AG09319 (cell line): ENCODE data around the gene S100A7A.

ENCODE experiments used
- DNase-seq: peaks from one replicate; pipeline ENCODE4 v3.0.0-alpha.2; 2010; ENCODE audit warnings: low read depth; ENCODE audit errors: extremely low read depth
- TF ChIP-seq, protein P1 (sequence below): IDR thresholded peaks from 2 replicates; pipeline ENCODE4 v1.5.1; 2011; ENCODE audit warnings: low read depth, mild to moderate bottlenecking, inconsistent platforms, low read length, moderate library complexity

S100A7A gene

DNA sequence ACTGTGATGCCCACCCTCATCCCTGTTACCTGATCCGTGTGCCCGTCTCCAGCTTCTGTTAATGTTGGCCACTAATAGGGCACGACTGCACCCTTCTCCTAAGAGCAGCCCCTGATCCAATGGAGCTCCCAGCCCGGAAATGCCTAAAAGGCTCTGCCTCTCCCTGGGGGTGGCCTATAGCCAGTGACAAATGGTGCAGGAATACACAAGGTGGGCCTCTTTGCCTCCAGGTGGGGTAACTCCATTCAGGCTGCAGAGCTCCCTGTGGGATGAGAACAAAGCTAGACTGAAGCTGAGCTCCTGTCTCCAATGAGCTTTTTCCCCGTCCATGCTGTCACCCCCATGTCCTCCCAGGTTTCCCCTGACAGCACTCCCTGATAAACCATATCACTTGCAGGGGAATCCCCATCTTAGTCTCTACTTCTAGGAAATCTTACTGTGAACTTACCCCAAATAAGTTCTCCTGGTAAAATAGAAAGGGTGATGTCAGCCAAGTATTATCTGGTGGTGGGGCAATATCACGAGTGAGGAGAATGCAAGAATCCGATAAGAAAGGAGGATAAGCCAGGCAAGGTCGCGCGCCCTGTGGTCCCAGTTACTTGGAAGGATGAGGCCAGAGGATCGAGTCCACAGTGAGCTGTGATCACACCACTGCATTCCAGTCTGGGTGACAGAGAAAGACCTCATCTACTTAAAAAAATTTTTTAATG is 18.6 kb downstream of the S100A7A start:
- TF ChIP-seq, protein P1, sequence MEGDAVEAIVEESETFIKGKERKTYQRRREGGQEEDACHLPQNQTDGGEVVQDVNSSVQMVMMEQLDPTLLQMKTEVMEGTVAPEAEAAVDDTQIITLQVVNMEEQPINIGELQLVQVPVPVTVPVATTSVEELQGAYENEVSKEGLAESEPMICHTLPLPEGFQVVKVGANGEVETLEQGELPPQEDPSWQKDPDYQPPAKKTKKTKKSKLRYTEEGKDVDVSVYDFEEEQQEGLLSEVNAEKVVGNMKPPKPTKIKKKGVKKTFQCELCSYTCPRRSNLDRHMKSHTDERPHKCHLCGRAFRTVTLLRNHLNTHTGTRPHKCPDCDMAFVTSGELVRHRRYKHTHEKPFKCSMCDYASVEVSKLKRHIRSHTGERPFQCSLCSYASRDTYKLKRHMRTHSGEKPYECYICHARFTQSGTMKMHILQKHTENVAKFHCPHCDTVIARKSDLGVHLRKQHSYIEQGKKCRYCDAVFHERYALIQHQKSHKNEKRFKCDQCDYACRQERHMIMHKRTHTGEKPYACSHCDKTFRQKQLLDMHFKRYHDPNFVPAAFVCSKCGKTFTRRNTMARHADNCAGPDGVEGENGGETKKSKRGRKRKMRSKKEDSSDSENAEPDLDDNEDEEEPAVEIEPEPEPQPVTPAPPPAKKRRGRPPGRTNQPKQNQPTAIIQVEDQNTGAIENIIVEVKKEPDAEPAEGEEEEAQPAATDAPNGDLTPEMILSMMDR: no peak
- no peak for DNase-seq

DNA sequence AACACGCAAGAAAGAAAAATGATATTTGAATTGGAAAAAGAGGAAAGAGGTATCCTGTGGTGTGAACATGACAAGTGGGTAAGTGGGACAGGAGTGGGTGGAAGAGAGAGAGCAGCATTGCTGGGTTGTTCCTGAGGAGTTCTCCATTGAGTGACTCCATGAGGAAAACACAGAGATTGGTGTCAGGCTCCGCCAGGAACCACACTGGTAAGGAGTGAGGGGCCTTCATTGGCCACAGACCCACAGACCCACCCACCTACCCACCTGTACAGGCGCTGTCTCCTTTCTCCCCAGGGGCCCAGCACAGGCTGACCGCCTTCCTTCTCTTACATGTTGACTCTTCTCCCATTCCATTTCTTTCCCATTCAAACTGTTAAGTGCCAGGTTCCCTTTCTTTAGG is 20.9 kb downstream of the S100A7A start:
- TF ChIP-seq, protein P1: no peak
- DNase-seq: no peak

DNA sequence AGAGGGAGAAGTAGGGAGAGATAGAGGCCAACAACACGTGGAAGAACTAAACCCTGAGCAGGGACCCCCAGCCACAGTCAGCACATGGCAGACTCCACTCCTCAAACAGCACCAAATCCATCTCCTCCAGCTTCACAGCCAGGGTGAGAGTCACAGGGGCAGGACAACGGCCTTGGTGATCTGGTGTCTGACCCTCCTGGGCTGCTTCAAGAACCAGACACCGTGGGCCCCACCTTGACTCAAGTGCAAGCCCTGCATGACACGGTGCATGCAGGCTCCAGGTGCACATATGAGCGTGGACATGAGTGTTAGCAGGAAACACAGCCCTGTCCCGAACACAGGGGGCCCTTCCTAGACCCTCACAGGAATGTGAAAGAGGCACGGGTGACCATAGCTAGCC is 22.3 kb downstream of the S100A7A start:
- TF ChIP-seq, protein P1: no peak
- no peak for DNase-seq

DNA sequence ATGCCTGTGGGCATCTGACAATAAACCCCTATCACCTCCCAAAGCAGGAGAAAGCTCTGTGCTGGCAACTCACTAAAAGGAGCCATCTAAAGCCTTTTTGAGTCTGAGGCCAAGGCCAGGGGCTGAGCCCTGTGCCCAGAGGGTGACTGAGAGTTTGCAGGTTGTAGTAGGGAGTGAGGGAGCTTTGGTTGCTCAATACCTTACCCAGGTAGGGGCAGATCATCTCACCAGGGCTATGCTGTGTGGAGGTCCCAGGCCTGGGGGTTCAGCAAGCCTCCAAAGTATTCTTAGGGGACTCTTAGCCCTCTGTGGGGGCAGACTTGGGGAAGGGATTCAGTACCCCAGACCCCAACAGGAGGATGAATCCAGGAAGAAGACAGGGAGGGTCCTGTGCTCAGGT is 23.0 kb downstream of the S100A7A start:
- TF ChIP-seq, protein P1: no peak
- no peak for DNase-seq

DNA sequence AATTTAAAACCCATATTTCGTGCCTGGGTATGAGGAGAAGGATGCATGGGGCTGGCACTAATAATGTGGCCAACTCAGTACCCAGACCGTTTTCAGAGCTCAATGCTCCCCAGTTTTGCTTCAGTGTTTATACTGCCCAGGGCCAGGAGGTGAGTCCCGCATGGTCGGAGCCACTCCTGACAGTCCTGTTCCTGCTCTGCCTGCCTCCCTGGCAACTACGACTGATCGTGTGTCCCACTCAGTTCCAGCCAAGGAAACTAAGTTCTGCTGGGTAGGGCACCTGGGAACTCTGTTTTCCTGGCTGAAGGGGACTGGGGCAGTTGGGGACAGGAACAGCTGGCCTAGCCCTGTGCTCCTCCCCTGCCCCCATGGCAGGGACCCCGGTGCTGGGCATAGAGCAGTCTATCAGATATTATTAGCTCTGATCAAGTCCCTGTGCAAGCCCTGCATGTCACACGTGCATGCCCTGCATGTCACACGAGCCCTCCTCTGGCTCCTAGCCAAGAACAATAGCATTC is 25.0 kb downstream of the S100A7A start:
- DNase-seq: no peak
- TF ChIP-seq, protein P1: no peak

DNA sequence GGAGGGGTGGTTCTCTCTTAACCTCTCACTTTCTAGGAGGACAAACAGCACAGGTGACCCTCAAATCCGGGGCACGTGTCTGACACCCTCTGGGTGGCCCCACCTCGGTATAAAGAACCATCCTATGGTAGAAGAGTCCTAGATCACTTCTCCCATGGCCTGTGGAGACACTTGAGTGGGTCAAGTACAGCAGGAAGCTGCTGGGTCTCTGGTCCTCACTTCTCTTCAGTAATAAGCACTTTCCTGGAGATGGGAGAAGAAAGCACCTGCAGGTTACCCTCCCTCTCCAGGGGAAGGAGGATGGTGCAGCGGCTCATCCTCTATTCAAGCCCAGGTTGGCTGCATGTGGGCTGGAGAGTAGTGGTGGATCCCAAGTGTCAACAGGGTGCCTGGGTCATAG is 27.2 kb downstream of the S100A7A start:
- TF ChIP-seq, protein P1: no peak
- DNase-seq: no peak

GRCh38 chr1:153444078-153444477 is 27.8 kb downstream of the S100A7A start:
- TF ChIP-seq, protein P1: no peak
- DNase-seq: no peak
